Stimulated activated CD8-positive, alpha-beta memory T cell treated with anti-CD3 and anti-CD28 coated beads, Interleukin-12 subunit alpha, Interleukin-12 subunit beta, amount 100 ng/mL, for 1 hour (primary cell): ENCODE data around the gene SIGLECL1.
"Not testable (repeated sequence)": the region's sequence is repeated elsewhere in the genome, so short reads cannot be mapped to it uniquely, and the experiment has no call there.

Experiments
- DNase-seq: peaks from one replicate; pipeline ENCODE4 v3.0.0-alpha.2; 2020; ENCODE audit warnings: low read depth

Gene SIGLECL1

DNA sequence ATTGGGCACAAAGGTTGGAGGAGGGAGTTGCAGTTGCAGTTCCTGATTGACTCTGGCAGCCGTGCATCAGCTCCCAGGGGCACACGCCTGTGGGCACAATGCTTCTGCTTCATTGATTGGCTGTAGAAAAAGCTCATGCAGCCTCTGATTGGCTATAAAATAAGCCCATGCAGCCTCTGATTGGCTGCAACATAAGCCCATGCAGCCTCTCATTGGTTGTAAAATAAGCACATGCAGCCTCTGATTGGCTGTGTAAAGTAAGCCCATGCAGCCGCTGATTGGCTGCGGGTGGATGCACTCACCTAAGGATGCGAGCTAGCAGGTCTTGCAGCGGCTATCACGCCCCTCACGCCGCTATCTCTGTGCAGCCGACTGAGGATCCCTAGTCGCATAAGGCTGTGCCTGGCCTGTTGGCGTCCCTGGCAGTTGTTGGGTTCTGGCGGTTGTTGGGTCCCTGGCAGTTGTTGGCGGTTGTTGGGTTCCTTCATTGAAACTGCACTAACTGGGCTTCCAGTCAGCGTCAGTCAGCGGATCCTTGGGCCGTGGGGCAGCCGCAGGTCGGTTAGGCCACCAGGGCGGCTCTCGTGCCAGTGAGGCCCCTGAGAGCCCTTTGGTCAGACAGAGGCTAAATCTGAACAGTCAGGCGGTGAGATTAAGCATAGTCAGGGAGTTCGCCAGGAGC, at the start of gene SIGLECL1:
TSS of gene SIGLECL1 (plus strand) at position 295 of the 682 bp plus-strand sequence. CDS start 12,993 bp downstream, outside the sequence.
- DNase-seq = no peak

DNA sequence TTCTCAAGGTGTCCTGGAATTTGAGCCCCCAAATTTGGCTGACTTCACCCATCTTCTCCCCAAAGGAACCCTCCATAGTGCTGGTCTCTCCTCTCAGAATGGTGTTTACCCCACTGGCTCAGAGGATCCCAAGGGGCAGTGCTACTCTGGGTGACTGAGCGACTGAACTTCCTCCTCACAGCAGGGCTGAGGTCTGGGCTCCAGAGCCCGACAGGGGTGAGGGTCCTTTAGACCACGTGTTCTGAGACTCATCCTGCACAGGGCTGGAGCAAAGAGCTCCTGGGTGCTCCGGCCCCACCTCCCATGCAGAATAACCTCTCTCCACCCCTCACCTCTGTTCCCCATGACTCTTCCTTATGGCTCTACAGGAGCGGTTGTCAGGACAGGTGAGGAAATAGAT, 49.2 kb upstream of the SIGLECL1 start:
- no peak for DNase-seq

DNA sequence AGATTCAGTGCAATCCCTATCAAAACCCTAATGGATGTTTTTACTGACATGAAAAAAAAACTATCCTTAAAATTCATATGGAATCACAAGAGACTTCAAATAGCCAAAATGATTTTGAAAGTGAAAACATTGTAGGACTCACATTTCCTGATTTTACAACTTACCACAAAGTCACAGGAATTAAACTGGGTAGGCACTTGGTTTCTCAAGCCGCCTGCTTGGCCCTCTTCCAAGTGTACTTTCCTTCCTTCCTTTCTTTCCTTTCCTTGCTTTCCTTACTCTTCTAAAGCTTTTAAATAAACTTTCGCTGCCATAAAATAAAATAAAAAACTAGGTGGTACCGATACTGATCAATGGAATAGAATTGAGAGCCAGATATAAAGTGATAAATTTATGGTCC, 47.0 kb upstream of the SIGLECL1 start:
- no peak for DNase-seq

DNA sequence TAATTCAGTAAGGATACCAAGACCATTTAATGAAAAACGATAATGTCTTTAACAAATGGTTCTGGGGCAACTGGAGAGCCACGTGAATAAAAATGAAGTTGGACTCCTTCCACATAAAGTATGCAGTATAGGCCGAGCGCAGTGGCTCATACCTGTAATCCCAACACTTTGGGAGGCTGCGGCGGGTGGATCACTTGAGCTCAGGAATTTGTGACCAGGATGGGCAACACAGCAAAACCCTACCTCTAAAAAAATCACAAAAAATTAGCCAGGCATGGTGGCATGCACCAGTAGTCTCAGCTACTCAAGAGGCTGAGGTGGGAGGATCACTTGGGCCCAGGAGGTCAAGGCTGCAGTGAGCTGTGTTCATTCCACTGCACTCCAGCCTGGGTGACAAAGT, 46.6 kb upstream of the SIGLECL1 start:
- DNase-seq = no peak

DNA sequence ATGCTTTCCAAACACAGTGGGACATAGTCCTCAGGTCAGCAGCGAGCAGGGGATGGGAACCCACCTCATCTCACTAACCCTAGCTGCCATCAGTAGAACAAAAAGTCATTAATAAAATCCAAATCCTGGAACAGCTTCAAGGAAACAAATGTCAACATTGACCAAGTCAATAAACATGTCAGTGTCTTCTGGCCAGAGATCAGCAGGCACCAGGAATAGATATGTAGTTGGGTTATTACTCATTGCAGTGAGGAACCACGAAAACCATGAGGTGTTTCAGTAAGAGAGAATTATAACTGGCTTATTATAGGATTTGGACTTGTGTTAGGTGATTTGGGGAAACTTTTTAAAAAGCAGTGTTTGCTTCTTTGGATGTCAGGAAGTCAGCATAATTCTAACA, 43.1 kb upstream of the SIGLECL1 start:
- no peak for DNase-seq

DNA sequence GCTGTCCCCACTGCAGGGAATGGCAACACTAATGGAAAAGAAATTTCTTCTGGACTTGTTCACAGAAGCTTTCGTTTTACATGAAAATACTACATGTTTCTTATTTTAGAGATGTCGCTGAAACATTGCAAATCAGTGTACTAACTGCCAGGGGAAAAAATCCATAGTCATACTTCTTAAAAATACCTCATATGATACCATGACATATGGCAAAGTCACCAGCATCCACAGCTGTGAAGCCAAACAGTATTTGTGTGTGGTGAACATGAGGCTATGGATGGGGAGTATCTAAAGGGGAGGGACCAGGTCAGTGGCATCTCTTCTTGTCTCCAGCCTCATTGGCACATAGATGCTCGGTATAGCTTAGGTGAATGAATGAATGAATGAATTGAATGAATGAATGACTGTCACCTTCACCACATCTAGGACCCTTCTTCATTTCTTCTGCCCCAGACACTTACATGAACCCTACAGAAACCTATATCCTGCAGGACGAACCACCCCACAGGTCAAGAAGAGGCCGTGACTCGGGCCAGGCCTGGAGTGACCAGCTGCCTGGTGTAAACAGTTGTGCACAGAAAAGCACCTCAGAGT, 40.6 kb upstream of the SIGLECL1 start:
- no peak for DNase-seq

DNA sequence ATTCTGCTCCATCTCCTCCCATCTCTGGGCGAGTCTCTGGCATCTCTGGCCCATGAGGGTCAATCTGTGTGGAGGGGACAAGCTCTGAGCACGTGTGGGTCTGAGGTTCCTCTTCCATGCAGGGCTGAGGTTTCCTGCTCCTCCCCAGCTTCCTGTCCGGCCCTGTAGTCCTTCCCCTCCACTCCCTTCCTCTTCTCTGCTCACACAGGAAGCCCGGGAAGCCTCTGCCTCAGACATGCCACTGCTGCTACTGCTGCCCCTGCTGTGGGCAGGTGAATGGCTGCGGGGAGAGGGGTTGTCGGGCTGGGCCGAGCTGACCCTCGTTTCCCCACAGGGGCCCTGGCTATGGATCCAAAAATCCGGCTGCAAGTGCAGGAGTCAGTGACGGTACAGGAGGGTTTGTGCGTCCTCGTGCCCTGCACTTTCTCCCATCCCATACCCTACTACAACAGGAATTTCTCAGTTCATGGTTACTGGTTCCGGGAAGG, 40.0 kb upstream of the SIGLECL1 start:
- DNase-seq = not testable (repeated sequence)

DNA sequence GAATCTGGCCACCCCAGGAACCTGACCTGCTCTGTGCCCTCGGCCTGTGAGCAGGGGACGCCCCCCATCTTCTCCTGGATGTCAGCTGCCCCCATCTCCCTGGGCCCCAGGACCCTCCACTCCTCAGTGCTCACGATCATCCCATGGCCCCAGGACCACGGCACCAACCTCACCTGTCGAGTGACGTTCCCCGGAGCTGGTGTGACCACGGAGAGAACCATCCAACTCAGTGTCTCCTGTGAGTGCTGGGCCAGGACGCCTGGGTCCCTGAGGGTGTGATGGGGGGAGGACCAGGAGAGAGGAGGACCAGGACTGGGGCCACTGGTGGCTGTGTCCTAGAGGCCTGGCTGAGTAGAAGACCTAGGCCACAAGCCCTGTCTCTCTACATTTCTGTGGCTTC, 39.0 kb upstream of the SIGLECL1 start:
- no peak for DNase-seq

DNA sequence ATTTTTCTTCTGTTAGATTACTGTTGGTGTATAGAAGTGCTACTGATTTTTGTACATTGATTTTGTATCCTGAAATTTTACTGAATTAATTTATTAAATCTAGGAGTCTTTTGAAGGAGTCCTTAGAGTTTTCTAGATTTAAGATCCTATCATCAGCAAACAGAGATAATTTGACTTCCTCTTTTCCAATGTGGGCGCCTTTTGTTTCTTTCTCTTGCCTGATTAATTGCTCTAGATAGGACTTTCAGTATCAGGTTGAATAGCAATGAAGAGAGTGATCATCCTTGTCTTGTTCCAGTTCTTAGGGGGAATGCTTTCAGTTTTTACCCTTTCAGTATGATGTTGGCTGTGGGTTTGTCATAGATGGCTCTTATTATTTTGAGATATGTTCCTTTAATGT, 31.6 kb upstream of the SIGLECL1 start:
- DNase-seq = no peak

DNA sequence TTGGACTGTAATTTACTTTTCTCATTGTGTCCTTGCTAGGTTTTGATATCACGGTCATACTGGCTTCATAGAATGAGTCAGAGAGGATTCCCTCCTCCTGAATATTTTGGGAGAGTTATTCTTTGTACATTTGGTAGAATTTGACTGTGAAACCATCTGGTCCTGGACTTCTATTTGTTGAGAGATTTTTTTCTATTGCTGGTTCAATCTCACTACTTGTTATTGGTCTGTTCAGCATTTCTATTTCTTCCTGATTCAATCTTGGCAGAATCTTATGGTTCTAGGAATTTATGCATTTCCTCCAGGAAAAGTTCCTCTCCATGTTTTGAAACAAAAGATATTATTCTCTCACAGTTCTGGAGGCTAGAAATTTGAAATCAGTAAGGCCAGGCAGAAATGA, 30.9 kb upstream of the SIGLECL1 start:
- no peak for DNase-seq

DNA sequence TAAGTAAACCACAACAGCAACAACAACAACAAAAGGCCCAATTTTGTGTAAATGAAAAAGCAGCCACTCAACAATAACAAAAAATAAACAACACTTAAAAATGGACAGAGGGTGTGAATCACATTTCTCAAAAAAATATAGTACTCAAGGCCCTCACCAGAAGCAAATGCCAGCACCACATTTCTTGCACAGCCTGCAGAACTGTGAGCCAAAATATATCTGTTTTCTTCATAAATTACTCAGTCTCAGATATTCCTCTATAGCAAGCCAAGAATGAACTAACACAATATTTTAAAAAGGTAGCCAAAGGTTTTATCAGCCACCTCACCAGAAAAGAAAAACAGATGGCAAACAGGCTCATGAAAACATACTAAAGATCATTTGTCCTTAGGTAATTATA, 29.9 kb upstream of the SIGLECL1 start:
- no peak for DNase-seq

DNA sequence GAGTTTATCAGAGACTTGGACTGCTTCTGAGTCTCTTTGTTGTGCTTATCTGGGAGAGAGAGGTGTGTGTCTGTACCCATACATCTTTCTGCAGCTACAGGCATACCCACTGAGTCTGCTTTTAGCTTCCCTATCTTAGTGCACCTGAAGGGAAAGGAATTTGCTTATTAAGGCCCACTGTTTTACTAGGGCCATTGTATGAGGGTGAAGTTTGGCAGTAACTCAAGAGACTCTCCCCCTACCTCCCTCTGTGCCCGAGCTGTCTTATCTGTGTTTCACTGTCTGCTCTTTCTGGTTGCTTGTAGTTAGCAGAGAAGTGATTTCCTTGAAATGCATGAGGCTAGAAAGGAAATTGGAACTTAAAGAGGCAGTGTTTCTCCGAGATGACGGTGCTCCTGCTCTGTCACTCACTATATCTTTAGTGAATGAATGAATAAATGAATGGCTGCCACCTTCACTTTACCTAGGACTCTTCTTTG, 26.7 kb upstream of the SIGLECL1 start:
- no peak for DNase-seq

DNA sequence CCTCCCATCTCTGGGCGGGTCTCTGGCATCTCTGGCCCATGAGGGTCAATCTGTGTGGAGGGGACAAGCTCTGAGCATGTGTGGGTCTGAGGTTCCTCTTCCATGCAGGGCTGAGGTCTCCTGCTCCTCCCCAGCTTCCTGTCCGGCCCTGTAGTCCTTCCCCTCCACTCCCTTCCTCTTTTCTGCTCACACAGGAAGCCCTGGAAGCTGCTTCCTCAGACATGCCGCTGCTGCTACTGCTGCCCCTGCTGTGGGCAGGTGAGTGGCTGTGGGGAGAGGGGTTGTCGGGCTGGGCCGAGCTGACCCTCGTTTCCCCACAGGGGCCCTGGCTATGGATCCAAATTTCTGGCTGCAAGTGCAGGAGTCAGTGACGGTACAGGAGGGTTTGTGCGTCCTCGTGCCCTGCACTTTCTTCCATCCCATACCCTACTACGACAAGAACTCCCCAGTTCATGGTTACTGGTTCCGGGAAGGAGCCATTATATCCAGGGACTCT, 25.9 kb upstream of the SIGLECL1 start, which contains the start of gene CD33:
TSS of gene CD33 (plus strand) at position 183 of the 496 bp plus-strand sequence. CDS start at position 222, 39 bp downstream.
- not testable (repeated sequence) for DNase-seq

DNA sequence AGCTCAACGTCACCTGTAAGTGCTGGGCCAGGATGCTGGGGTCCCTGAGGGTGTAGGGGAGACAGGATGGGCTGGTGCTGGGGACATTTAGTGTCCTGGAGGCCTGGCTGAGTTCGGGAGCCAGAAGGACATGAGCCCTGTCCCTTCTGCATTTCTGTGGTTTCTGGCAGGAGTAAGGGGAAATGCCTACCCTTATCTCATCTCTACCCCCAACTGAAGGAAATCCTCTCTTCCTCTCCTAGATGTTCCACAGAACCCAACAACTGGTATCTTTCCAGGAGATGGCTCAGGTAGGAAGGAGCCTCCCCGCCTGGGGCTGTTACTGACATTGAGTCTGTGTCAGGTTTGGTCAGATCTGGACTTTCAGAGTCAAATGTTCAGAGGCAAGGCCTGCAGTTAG, 24.8 kb upstream of the SIGLECL1 start:
- no peak for DNase-seq

DNA sequence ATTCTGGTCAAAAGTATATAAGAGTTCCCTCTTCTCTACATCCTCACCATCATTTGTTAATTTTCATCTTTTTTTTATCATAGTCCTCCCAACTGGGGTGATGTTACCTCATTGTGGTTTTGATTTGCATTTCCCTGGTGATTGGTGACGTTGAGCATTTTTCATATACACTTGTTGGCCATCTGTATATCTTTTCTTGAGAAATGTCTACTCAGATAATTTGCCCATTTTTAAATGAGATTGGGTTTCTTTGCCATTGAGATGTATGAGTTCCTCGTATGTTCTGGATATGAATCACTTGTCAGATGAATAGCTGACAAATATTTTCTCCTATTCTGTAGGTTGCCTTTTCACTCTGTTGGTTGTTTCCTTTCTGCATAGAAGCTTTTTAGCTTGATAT, 23.6 kb upstream of the SIGLECL1 start:
- DNase-seq = no peak

DNA sequence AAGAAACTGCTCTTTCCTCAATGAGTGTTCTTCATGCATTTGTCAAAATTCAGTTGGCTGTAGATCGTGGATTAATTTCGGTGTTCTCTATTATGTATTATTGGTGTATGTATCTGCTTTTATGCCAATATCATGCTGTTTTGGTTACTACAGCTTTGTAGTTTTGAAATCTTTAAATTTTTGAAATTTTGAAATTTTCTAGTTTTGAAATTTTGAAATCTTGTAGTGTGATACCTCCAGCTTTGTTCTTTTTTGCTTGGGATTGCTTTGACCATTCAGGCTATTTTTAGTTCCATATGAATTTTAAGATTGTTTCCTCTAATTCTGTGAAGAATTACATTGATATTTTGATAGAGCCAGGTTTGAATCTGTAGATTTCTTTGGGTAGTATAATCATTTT, 22.9 kb upstream of the SIGLECL1 start:
- DNase-seq = no peak

DNA sequence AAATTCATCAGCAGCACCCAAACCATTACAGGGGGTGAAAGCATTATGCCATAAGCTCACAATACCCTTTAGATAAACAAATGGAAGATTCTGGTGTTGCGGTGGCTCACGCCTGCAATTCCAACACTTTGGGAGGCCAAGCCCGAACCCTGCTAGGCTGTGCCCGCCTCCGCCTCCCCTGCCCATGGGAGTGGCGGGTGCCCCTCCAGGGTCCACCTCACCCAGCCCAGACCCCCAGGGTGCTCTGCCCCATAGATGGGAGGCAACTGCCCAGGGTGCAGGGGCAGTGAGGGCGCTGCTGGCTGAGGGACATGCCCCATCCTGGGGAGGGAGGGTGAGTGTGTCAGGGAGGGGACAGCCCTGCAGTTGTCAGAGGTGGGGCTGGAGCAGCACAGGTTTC, 10.0 kb upstream of the SIGLECL1 start:
- DNase-seq = no peak

DNA sequence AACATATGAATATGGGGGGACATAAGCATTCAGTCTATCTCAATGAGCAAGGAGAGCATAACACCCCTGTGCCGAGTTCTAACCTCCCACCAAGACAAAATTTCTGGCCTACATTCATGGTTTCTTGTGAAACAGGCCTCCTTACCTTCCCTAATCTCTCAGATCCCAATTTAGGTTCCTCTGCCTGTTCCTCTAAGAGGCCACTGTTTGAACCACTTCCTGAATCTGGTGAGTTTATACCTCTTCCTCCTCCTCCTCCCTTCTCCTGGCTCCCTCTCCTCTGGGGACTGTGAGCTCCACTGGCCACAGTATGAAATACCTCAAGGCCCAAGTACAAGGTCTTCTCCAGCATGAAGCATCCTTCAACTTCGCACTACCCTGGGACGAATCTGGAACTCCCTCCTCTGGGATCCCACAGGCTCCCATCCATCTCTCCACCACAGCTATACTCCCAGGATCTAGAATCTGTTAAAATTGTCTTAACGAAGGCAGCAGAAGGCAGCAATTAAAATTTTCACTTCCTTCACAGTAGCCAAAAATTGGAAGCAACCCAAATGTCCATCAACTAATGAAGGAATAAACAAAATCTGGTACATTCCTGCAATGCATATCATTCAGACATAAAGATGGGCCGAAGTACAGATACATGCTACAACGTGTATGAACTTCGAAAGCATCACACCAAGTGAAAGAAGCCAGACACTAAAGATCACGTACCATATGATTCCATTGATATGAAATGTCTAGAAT, 7.8 kb upstream of the SIGLECL1 start:
- DNase-seq = no peak

DNA sequence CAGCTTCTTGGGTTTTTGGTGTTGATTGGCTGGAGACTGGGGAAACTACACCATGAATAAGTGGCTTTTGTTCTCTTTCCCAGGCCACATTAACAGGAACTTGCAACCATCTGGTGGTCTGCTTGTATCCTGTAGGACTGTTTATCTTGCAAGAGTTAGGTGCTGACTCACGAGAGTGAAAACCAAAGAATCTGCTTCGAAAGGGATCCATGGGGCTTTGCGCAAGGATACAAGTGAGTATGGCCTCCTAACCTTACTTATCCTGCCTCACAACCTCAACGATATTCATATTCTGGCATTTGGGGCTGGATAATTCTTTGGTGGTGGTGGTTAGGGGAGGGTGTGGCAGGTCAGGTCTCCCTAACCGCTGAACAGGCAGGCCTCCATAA, 4.7 kb upstream of the SIGLECL1 start:
- DNase-seq = no peak

DNA sequence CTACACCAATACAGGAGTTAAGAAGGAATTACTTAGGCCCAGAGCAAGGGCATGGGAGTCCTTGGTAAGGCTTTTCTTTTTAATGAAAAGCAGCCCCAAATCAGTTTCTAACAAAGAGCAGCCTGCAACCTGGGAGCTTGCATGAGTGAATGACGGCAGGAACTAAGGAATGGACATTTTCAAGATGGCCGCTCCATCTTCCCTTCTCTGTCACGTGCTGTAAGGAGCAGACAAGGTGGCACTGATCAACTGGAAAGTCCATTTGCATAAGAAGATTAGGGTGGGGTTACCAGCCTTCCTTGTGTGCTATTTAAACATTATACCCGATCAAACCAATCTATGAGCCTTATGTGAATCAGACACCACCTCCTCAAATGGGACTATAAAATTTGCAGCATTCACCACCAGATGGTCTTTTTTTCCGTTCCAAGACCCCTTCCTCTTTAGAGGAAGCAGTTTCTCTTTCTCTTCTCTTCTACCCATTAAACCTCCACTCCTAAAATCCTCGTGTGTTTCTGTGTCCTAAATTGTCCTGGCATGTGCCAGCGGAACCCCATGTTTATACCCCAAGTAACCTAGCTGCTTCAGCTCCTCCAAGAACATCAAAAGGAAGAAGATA, 2.8 kb upstream of the SIGLECL1 start:
- no peak for DNase-seq

DNA sequence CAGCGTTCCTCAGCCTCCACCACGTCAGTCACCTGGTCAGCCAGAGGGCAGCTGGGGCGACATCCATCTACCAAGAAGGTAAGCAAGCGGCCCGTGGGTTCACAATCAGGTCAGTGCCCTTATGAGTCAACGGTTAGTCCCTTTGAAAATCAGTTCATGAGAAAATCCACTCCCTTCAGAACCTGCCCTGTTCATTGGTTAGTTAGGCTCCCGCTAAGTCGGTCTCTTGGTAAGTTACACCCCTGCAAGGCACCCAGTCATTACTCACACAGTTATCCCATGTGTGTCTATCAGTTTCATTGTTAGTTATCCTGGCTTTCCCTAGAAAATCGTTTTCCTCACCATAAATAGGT, 564 bp downstream of the SIGLECL1 start:
- no peak for DNase-seq

DNA sequence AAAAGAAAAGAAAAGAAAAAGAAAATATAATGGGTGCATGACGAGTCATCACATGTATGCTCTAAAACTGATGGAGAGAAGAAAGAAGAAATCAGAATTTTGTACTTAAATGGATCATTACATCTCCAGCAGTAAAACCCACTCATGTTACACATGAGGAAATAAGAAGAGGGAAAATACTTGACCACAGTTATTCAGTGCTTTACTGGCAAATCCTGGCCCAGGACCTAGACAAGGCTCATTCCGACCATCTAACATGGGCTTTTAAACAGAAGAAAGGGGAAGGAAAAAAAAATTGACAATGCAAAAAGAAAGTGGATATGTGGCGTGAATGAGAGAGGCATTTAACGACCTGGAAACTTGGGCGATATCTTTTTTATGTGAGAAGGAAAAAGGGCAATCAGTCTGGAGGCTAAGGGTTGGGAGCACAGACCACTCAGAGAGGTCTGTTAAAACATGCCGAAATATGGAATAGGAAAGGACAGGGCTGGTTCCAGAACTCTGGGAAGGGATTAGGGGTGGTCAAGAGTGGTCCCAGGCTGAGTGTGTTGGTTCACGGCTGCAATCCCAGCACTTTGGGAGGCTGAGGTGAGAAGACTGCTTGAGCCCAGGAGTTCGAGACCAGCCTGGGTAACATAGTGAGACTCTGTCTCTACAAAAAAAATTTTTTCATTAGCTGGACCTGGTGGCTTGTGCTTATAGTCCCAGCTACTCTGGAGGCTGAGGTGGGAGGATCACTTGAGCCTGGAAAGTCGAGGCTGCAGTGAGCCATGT, 1.6 kb downstream of the SIGLECL1 start:
- DNase-seq = no peak
